T-helper 17 cell (primary cell): ENCODE data around the gene RTN4. TPM values are rescaled to one million over a fixed set of nuclear protein-coding genes. Genes with fewer than 3 reads are reported as not detected.

Source experiments
- ATAC-seq: fragments of 150-1000 bp; cut with Tn5 transposase; 2 replicates; pipeline ENCODE4 v1.10.0; 2021; ENCODE audit warnings: mild to moderate bottlenecking, moderate library complexity
- DNase-seq, 3 donors: peaks; one replicate each; pipeline versions ENCODE4 v3.0.0 to v3.0.0-alpha.2; 2020 to 2021
- H3K9me3 ChIP-seq: one replicate; pipeline ENCODE4 v1.7.0; 2013; ENCODE audit warnings: low read length, mild to moderate bottlenecking; ENCODE audit not compliant: control insufficient read depth, poor library complexity, severe bottlenecking
- H3K27ac Mint-ChIP-seq: one replicate; pipeline ENCODE4 v1.8.0; 2022; ENCODE audit warnings: mild to moderate bottlenecking, moderate library complexity, mixed read lengths
- H3K27me3 Mint-ChIP-seq: one replicate; pipeline ENCODE4 v1.8.0; 2022; ENCODE audit warnings: mixed read lengths
- H3K36me3 Mint-ChIP-seq: one replicate; pipeline ENCODE4 v1.8.0; 2022; ENCODE audit warnings: low read depth, mixed read lengths
- H3K4me1 Mint-ChIP-seq: one replicate; pipeline ENCODE4 v1.8.0; 2022; ENCODE audit warnings: mild to moderate bottlenecking, mixed read lengths
- H3K4me3 Mint-ChIP-seq: one replicate; pipeline ENCODE4 v1.8.0; 2022; ENCODE audit warnings: mild to moderate bottlenecking, moderate library complexity, mixed read lengths
- total RNA-seq, 4 donors: library from RNA in 2 of 4; stranded (reverse) in 2 of 4; gene quantifications; one replicate each; pipeline ENCODE4 v1.2.3 and lab custom pipeline; 2022 to 2026

Gene RTN4
- total RNA-seq, 2 donors from 2014 or later: 92.7 to 114 TPM

GRCh38 chr2:54975598-54976492 is 74.4 kb downstream of the RTN4 start:
- no peak for ATAC-seq
- Mint-ChIP-seq H3K27me3 (no peaks in the 10 kb centered on the region), H3K4me1 (peaks cover 22% of the 10 kb centered on the region), H3K4me3 (no peak overlapping the region), H3K36me3 (peaks cover 5% of the 10 kb centered on the region), H3K27ac (peak overlapping the region; percentile 72)
- no peaks in the 10 kb centered on the region for H3K9me3 ChIP-seq
- no peak for DNase-seq

- no peaks in the 10 kb centered on the region for H3K9me3 ChIP-seq
- Mint-ChIP-seq H3K4me3 (no peak overlapping the region), H3K36me3 (peaks cover 2% of the 10 kb centered on the region), H3K27me3 (no peaks in the 10 kb centered on the region), H3K4me1 (peaks cover 18% of the 10 kb centered on the region), H3K27ac (peak overlapping the region; percentile 72)
- no peak for DNase-seq
- ATAC-seq: no peak
These were observed 75.1 kb downstream of the RTN4 start for GRCh38 chr2:54975175-54975574.

- Mint-ChIP-seq H3K4me3 (no peak overlapping the region), H3K4me1 (peaks cover 20% of the 10 kb centered on the region), H3K27ac (no peak overlapping the region), H3K27me3 (no peaks in the 10 kb centered on the region), H3K36me3 (peaks cover 3% of the 10 kb centered on the region)
- DNase-seq (no peak), ATAC-seq (no peak)
- H3K9me3 ChIP-seq: peaks cover 2% of the 10 kb centered on the region
These were observed 80.3 kb downstream of the RTN4 start for GRCh38 chr2:54969940-54970338.

- Mint-ChIP-seq H3K27me3 (no peaks in the 10 kb centered on the region), H3K4me1 (peaks cover 18% of the 10 kb centered on the region), H3K4me3 (no peak overlapping the region), H3K36me3 (peaks cover 2% of the 10 kb centered on the region), H3K27ac (peak overlapping the region; percentile 37)
- DNase-seq: no peak
- peaks cover 2% of the 10 kb centered on the region for H3K9me3 ChIP-seq
- no peak for ATAC-seq
These were observed 80.8 kb downstream of the RTN4 start for GRCh38 chr2:54969295-54969939.

GRCh38 chr2:54968561-54969218 is 81.6 kb downstream of the RTN4 start:
- H3K27ac Mint-ChIP-seq: peak overlapping the region; percentile 37
- H3K36me3 Mint-ChIP-seq: peaks cover 2% of the 10 kb centered on the region
- ATAC-seq (no peak), DNase-seq (no peak)
- no peaks in the 10 kb centered on the region for H3K27me3 Mint-ChIP-seq
- H3K4me3 Mint-ChIP-seq: peak overlapping the region; percentile 43
- peaks cover 2% of the 10 kb centered on the region for H3K9me3 ChIP-seq
- peaks cover 18% of the 10 kb centered on the region for H3K4me1 Mint-ChIP-seq

GRCh38 chr2:54967759-54968365 is 82.4 kb downstream of the RTN4 start:
- no peak overlapping the region for H3K4me3 Mint-ChIP-seq
- H3K27me3 Mint-ChIP-seq: no peaks in the 10 kb centered on the region
- H3K4me1 Mint-ChIP-seq: peaks cover 18% of the 10 kb centered on the region
- ATAC-seq: no peak
- peak overlapping the region; percentile 37 for H3K27ac Mint-ChIP-seq
- peaks cover 2% of the 10 kb centered on the region for H3K9me3 ChIP-seq
- H3K36me3 Mint-ChIP-seq: peaks cover 2% of the 10 kb centered on the region
- DNase-seq: no peak

GRCh38 chr2:54967269-54967668 is 83.0 kb downstream of the RTN4 start:
- peaks cover 2% of the 10 kb centered on the region for H3K9me3 ChIP-seq
- ATAC-seq: no peak
- Mint-ChIP-seq H3K4me1 (peaks cover 18% of the 10 kb centered on the region), H3K27ac (no peak overlapping the region), H3K36me3 (peaks cover 2% of the 10 kb centered on the region), H3K4me3 (no peak overlapping the region), H3K27me3 (no peaks in the 10 kb centered on the region)
- DNase-seq: no peak

GRCh38 chr2:54966837-54967236 is 83.4 kb downstream of the RTN4 start:
- DNase-seq (no peak), ATAC-seq (no peak)
- Mint-ChIP-seq H3K27ac (peak overlapping the region; percentile 72), H3K36me3 (peaks cover 2% of the 10 kb centered on the region), H3K4me3 (no peak overlapping the region), H3K27me3 (no peaks in the 10 kb centered on the region), H3K4me1 (peaks cover 18% of the 10 kb centered on the region)
- H3K9me3 ChIP-seq: peaks cover 2% of the 10 kb centered on the region

- H3K27ac Mint-ChIP-seq: peak overlapping the region; percentile 72
- peaks cover 2% of the 10 kb centered on the region for H3K36me3 Mint-ChIP-seq
These were observed 84.0 kb downstream of the RTN4 start for GRCh38 chr2:54966165-54966832.

GRCh38 chr2:54965425-54965824 is 84.8 kb downstream of the RTN4 start:
- Mint-ChIP-seq H3K36me3 (peaks cover 3% of the 10 kb centered on the region), H3K4me1 (peaks cover 18% of the 10 kb centered on the region), H3K27me3 (no peaks in the 10 kb centered on the region), H3K4me3 (peak overlapping the region; percentile 37), H3K27ac (peak overlapping the region; percentile 37)
- ATAC-seq: no peak
- peaks cover 2% of the 10 kb centered on the region for H3K9me3 ChIP-seq
- no peak for DNase-seq

More at GRCh38 chr2:54966165-54966832, 84.0 kb downstream of the RTN4 start:
- H3K9me3 ChIP-seq: peaks cover 2% of the 10 kb centered on the region
- Mint-ChIP-seq H3K4me1 (peaks cover 18% of the 10 kb centered on the region), H3K4me3 (no peak overlapping the region), H3K27me3 (no peaks in the 10 kb centered on the region)
- ATAC-seq (peak; percentile 31), DNase-seq (no peak)

- H3K4me1 Mint-ChIP-seq: peaks cover 18% of the 10 kb centered on the region
- H3K9me3 ChIP-seq: peaks cover 2% of the 10 kb centered on the region
- peak; percentile 27 for ATAC-seq
- peak overlapping the region; percentile 43 for H3K4me3 Mint-ChIP-seq
- DNase-seq: no peak
- peaks cover 2% of the 10 kb centered on the region for H3K36me3 Mint-ChIP-seq
- H3K27ac Mint-ChIP-seq: peak overlapping the region; percentile 37
- H3K27me3 Mint-ChIP-seq: no peaks in the 10 kb centered on the region
These were observed 85.4 kb downstream of the RTN4 start for GRCh38 chr2:54964816-54965215.

GRCh38 chr2:54964271-54964670 is 86.0 kb downstream of the RTN4 start:
- H3K27ac Mint-ChIP-seq: no peak overlapping the region
- ATAC-seq: no peak
- H3K27me3 Mint-ChIP-seq: no peaks in the 10 kb centered on the region
- peaks cover 18% of the 10 kb centered on the region for H3K4me1 Mint-ChIP-seq
- peak overlapping the region; percentile 16 for H3K4me3 Mint-ChIP-seq
- H3K36me3 Mint-ChIP-seq: peaks cover 2% of the 10 kb centered on the region
- peaks cover 2% of the 10 kb centered on the region for H3K9me3 ChIP-seq
- no peak for DNase-seq
